K562 (cell line): ENCODE data around the gene PAEP.

ENCODE experiments used
- ATF1 ChIP-seq, 2 experiments: fragments of 450-650 bp in 1 of 2; IDR thresholded peaks; 2 replicates each; pipeline ENCODE4 v1.6.1; 2016; ENCODE audit warnings: missing compliant biosample characterization in 1 of 2, missing genetic modification characterization in 1 of 2
- BCL6 ChIP-seq: fragments of 250-450 bp; sonication (Bioruptor Pico); IDR thresholded peaks from 2 replicates; pipeline ENCODE4 v1.4.0; 2020
- EP300 ChIP-seq: IDR thresholded peaks from 2 replicates; pipeline ENCODE4 v1.6.1; 2012; ENCODE audit warnings: low read length, improper control_type of control experiment
- ETV1 ChIP-seq: fragments of 450-650 bp; conservative IDR thresholded peaks from 2 replicates; pipeline ENCODE4 v1.6.1; 2016; ENCODE audit warnings: missing genetic modification characterization, control low read depth, low read depth, missing compliant biosample characterization
- JUND ChIP-seq, 2 experiments: IDR thresholded peaks; 2 replicates in 1 of 2; 3 replicates in 1 of 2; pipeline ENCODE4 v1.6.1; 2011; ENCODE audit warnings: borderline replicate concordance in 2 of 2, low read depth in 2 of 2, low read length in 2 of 2, improper control_type of control experiment in 1 of 2, missing biosample characterization in 1 of 2, missing genetic modification characterization in 1 of 2, missing genetic modification reagents in 1 of 2
- KHSRP ChIP-seq: fragments of 450-650 bp; IDR thresholded peaks from 2 replicates; pipeline ENCODE4 v1.6.1; 2017
- NFE2L1 ChIP-seq: fragments of 450-650 bp; IDR thresholded peaks from 2 replicates; pipeline ENCODE4 v1.6.1; 2016; ENCODE audit warnings: missing genetic modification characterization, low read depth, mild to moderate bottlenecking, missing compliant biosample characterization, moderate library complexity, borderline replicate concordance
- NR1H2 ChIP-seq: sonication (generic); formaldehyde crosslinking; IDR thresholded peaks from 2 replicates; pipeline ENCODE4 v1.4.0; 2020; ENCODE audit warnings: mild to moderate bottlenecking, missing genetic modification reagents
- ZNF24 ChIP-seq: fragments of 450-650 bp; IDR thresholded peaks from 2 replicates; pipeline ENCODE4 v1.6.1; 2016
- ZNF263 ChIP-seq: sonication (generic); formaldehyde crosslinking; IDR thresholded peaks from 2 replicates; pipeline ENCODE4 v1.8.0; 2022; ENCODE audit warnings: mild to moderate bottlenecking, missing genetic modification reagents, borderline replicate concordance
- TF ChIP-seq, protein P1 (sequence below), 3 experiments: IDR thresholded peaks in 2 of 3; conservative IDR thresholded peaks in 1 of 3; 2 replicates each; pipeline ENCODE4 v1.5.1; 2011 to 2012; ENCODE audit warnings: low read length in 3 of 3, mild to moderate bottlenecking in 3 of 3, control low read depth in 2 of 3, improper control_type of control experiment in 1 of 3, inconsistent platforms in 1 of 3, low read depth in 1 of 3, mixed read lengths in 1 of 3, moderate library complexity in 1 of 3; ENCODE audit not compliant: insufficient read depth in 2 of 3
- TF ChIP-seq, protein P2 (sequence below): sonication (generic); formaldehyde crosslinking; IDR thresholded peaks from 2 replicates; pipeline ENCODE4 v1.8.0; 2022; ENCODE audit warnings: mild to moderate bottlenecking, missing genetic modification reagents, borderline replicate concordance
- TF ChIP-seq, protein P3 (sequence below): sonication (generic); IDR thresholded peaks from 2 replicates; pipeline ENCODE4 v1.6.1; 2016

DNA sequence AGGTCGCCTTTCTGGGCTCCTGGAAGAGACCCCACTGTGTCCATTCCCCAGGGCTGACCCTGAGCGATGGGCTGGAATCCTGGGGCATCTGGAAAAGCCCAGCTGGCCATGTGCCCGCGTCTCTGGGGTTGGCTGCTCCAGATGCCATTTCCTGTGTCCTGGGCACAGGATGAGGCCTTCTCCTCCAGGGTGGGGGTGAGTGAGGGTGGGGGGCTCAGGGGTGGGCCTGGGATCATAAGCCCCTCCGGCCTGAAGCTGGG is 30.7 kb downstream of the PAEP start:
- TF ChIP-seq NFE2L1 (tag) (no peak), JUND (IDR thresholded peaks at IDR 0.05; ENCODE audit: borderline replicate concordance, low read depth, low read length) (no peak), JUND (tag; IDR thresholded peaks at IDR 0.05; ENCODE audit: borderline replicate concordance, low read depth, low read length) (no peak), EP300 (no peak), ZNF263 (CRISPR knock-in tag) (no peak), ZNF24 (no peak), NR1H2 (CRISPR knock-in tag) (no peak), KHSRP (no peak), BCL6 (no peak), ETV1 (tag) (no peak), ATF1 (CRISPR knock-in tag; IDR thresholded peaks at IDR 0.05) (no peak), ATF1 (tag; IDR thresholded peaks at IDR 0.05) (no peak)
- TF ChIP-seq, protein P1, sequence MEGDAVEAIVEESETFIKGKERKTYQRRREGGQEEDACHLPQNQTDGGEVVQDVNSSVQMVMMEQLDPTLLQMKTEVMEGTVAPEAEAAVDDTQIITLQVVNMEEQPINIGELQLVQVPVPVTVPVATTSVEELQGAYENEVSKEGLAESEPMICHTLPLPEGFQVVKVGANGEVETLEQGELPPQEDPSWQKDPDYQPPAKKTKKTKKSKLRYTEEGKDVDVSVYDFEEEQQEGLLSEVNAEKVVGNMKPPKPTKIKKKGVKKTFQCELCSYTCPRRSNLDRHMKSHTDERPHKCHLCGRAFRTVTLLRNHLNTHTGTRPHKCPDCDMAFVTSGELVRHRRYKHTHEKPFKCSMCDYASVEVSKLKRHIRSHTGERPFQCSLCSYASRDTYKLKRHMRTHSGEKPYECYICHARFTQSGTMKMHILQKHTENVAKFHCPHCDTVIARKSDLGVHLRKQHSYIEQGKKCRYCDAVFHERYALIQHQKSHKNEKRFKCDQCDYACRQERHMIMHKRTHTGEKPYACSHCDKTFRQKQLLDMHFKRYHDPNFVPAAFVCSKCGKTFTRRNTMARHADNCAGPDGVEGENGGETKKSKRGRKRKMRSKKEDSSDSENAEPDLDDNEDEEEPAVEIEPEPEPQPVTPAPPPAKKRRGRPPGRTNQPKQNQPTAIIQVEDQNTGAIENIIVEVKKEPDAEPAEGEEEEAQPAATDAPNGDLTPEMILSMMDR (IDR thresholded peaks at IDR 0.05 in 2 of 3, conservative IDR thresholded peaks at IDR 0.05 in 1 of 3; ENCODE audit: insufficient read depth in 2 of 3, low read depth in 1 of 3, low read length in 3 of 3) = no peak
- TF ChIP-seq, protein P2, sequence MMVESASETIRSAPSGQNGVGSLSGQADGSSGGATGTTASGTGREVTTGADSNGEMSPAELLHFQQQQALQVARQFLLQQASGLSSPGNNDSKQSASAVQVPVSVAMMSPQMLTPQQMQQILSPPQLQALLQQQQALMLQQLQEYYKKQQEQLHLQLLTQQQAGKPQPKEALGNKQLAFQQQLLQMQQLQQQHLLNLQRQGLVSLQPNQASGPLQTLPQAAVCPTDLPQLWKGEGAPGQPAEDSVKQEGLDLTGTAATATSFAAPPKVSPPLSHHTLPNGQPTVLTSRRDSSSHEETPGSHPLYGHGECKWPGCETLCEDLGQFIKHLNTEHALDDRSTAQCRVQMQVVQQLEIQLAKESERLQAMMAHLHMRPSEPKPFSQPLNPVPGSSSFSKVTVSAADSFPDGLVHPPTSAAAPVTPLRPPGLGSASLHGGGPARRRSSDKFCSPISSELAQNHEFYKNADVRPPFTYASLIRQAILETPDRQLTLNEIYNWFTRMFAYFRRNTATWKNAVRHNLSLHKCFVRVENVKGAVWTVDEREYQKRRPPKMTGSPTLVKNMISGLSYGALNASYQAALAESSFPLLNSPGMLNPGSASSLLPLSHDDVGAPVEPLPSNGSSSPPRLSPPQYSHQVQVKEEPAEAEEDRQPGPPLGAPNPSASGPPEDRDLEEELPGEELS = no peak
- TF ChIP-seq, protein P3, sequence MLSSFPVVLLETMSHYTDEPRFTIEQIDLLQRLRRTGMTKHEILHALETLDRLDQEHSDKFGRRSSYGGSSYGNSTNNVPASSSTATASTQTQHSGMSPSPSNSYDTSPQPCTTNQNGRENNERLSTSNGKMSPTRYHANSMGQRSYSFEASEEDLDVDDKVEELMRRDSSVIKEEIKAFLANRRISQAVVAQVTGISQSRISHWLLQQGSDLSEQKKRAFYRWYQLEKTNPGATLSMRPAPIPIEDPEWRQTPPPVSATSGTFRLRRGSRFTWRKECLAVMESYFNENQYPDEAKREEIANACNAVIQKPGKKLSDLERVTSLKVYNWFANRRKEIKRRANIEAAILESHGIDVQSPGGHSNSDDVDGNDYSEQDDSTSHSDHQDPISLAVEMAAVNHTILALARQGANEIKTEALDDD = no peak
